Endothelial cell of umbilical vein (primary cell): ENCODE data around the gene PLBD2. TPM values are rescaled to one million over a fixed set of nuclear protein-coding genes. Genes with fewer than 3 reads are reported as not detected.

Experiments used
- BruUV-seq: library from RNA; stranded (reverse); fragments of 400-500 nt; replicated peaks from 2 replicates; lab custom pipeline; 2021; lab: Mats Ljungman, UMichigan
- CTCF ChIA-PET: fragments of 300-600, 350-600 bp; sonication (Branson Sonifier 250); formaldehyde crosslinking; loops from one replicate; lab custom pipeline; 2021; ENCODE audit warnings: antibody characterized with exemption, inconsistent platforms; lab: Charles Lee
- POLR2A ChIA-PET: fragments of 300-600, 350-600 bp; sonication (Branson Sonifier 250); formaldehyde crosslinking; loops from one replicate; lab custom pipeline; 2021; ENCODE audit warnings: antibody characterized with exemption, inconsistent platforms; lab: Charles Lee
- DNase-seq: peaks from one replicate; pipeline ENCODE4 v3.0.0-alpha.2; 2011; ENCODE audit warnings: low read depth, low spot score
- FAIRE-seq: peaks from 2 replicates; lab custom pipeline; 2011; peaks lifted over from hg19 to GRCh38; lab: Jason Lieb, UNC
- H2AFZ ChIP-seq: 2 replicates; pipeline ENCODE4 v1.6.0; 2012; ENCODE audit warnings: low read depth, low read length, control low read depth, inconsistent platforms
- H3K27ac ChIP-seq: 2 replicates; pipeline ENCODE4 v1.5.1; 2011; ENCODE audit warnings: low read depth, mild to moderate bottlenecking, control low read depth, low read length, moderate library complexity; ENCODE audit not compliant: insufficient read depth
- H3K27me3 ChIP-seq, 2 experiments: 2 replicates each; pipeline versions ENCODE4 v1.6.0 to v1.6.1; 2011; ENCODE audit warnings: low read length in 2 of 2, mixed read lengths in 1 of 2; ENCODE audit not compliant: control insufficient read depth in 2 of 2, insufficient read depth in 2 of 2
- H3K36me3 ChIP-seq, 2 experiments: 2 replicates in 1 of 2; 3 replicates in 1 of 2; pipeline ENCODE4 v1.5.1; 2011; ENCODE audit warnings: low read length in 2 of 2, mild to moderate bottlenecking in 1 of 2, moderate library complexity in 1 of 2; ENCODE audit not compliant: control insufficient read depth in 2 of 2, insufficient read depth in 2 of 2; ENCODE audit errors: extremely low read depth in 1 of 2
- H3K4me1 ChIP-seq: 3 replicates; pipeline ENCODE4 v1.5.1; 2011; ENCODE audit warnings: mild to moderate bottlenecking, low read length; ENCODE audit not compliant: control insufficient read depth, insufficient read depth; ENCODE audit errors: extremely low read depth
- H3K4me2 ChIP-seq: 2 replicates; pipeline ENCODE4 v1.6.1; 2011; ENCODE audit warnings: low read length, control low read depth, mixed read lengths; ENCODE audit not compliant: insufficient read depth
- H3K4me3 ChIP-seq, 3 experiments: fragments of 200-600 bp in 1 of 3; sonication (generic), shearing (Covaris generic) in 1 of 3; replicated peaks in 1 of 3; 2 replicates each; pipeline ENCODE4 v1.5.1; 2011 to 2016; ENCODE audit warnings: control low read depth in 3 of 3, low read length in 3 of 3, mild to moderate bottlenecking in 2 of 3, inconsistent platforms in 1 of 3, low read depth in 1 of 3, moderate library complexity in 1 of 3; ENCODE audit not compliant: insufficient read depth in 1 of 3
- H3K79me2 ChIP-seq: 2 replicates; pipeline ENCODE4 v1.6.0; 2012; ENCODE audit warnings: low read length, inconsistent platforms; ENCODE audit not compliant: control insufficient read depth, insufficient read depth
- H3K9ac ChIP-seq: replicated peaks from 2 replicates; pipeline ENCODE3; 2011; ENCODE audit warnings: low read length, control low read depth; ENCODE audit not compliant: insufficient read depth; ENCODE audit errors: extremely low read depth
- H3K9me1 ChIP-seq: replicated peaks from 3 replicates; pipeline ENCODE4 v1.6.0; 2011; ENCODE audit warnings: mild to moderate bottlenecking, low read length; ENCODE audit not compliant: control insufficient read depth, insufficient read depth; ENCODE audit errors: extremely low read depth
- H3K9me3 ChIP-seq: replicated peaks from 2 replicates; pipeline ENCODE4 v1.5.1; 2012; ENCODE audit warnings: low read length, inconsistent platforms; ENCODE audit not compliant: control insufficient read depth, insufficient read depth
- H4K20me1 ChIP-seq: replicated peaks from 2 replicates; pipeline ENCODE3; 2011; ENCODE audit warnings: mild to moderate bottlenecking, low read length; ENCODE audit not compliant: control insufficient read depth, insufficient read depth; ENCODE audit errors: extremely low read depth
- EZH2 ChIP-seq: IDR thresholded peaks from 2 replicates; pipeline ENCODE4 v1.6.1; 2012; ENCODE audit warnings: borderline replicate concordance, low read depth, mild to moderate bottlenecking, moderate library complexity, low read length, inconsistent platforms; ENCODE audit not compliant: severe bottlenecking
- FOS ChIP-seq: IDR thresholded peaks from 2 replicates; pipeline ENCODE4 v1.6.1; 2011; ENCODE audit warnings: mild to moderate bottlenecking, low read length, moderate library complexity, borderline replicate concordance; ENCODE audit not compliant: insufficient read depth
- GATA2 ChIP-seq: IDR thresholded peaks from 2 replicates; pipeline ENCODE4 v1.7.0; 2011; ENCODE audit warnings: low read depth, mild to moderate bottlenecking, moderate library complexity, mixed read lengths, low read length; ENCODE audit not compliant: insufficient read length, insufficient read depth
- JUN ChIP-seq: IDR thresholded peaks from 2 replicates; pipeline ENCODE4 v1.6.1; 2011; ENCODE audit warnings: borderline replicate concordance, low read depth; ENCODE audit not compliant: insufficient read length, insufficient read depth
- MYC ChIP-seq: IDR thresholded peaks from one replicate; pipeline ENCODE4 v1.6.1; 2011; ENCODE audit warnings: mild to moderate bottlenecking, low read depth, low read length
- POLR2A ChIP-seq: IDR thresholded peaks from 2 replicates; pipeline ENCODE4 v1.6.1; 2012; ENCODE audit warnings: low read depth, mild to moderate bottlenecking, control low read depth, low read length
- POLR2AphosphoS5 ChIP-seq: IDR thresholded peaks from 2 replicates; pipeline ENCODE4 v1.6.1; 2012; ENCODE audit warnings: low read depth, mild to moderate bottlenecking, control low read depth, low read length, moderate library complexity; ENCODE audit not compliant: insufficient read depth
- dilution Hi-C: fragments of 300-500 bp; cut with MboI; formaldehyde crosslinking; loops from one replicate; pipeline ENCODE4 v1.15.0; 2019; ENCODE audit warnings: low sequenced_read_pairs; ENCODE audit not compliant: extremely low pct_ligation_motif_present
- intact Hi-C: fragments of 100-400 bp; cut with micrococcal nuclease; formaldehyde crosslinking; loops from one replicate; pipeline ENCODE4 v1.10.0; 2022
- polyA plus RNA-seq, 4 experiments: library from polyadenylated mRNA; depleted of rRNA in 3 of 4; stranded (reverse) in 3 of 4; unstranded in 1 of 4; fragments of >200 nt; gene quantifications; 2 replicates each; pipeline versions ENCODE4 v1.2.1 to v1.2.3, GENCODE V29; 2011 to 2012; ENCODE audit warnings: missing spikeins in 1 of 4
- total RNA-seq: library from RNA; stranded (reverse); gene quantifications from 2 replicates; pipeline ENCODE4 v1.2.3, GENCODE V29; 2021
- TF ChIP-seq, protein P1 (sequence below), 2 donors: IDR thresholded peaks; 1 replicate in 1 of 2; 2 replicates in 1 of 2; pipeline ENCODE4 v1.5.1; 2011; ENCODE audit warnings: low read length in 2 of 2, mild to moderate bottlenecking in 2 of 2, moderate library complexity in 2 of 2, control low read depth in 1 of 2, inconsistent platforms in 1 of 2, low read depth in 1 of 2; ENCODE audit not compliant: insufficient read depth in 1 of 2; ENCODE audit errors: extremely low read depth in 1 of 2
- TF ChIP-seq, protein P2 (sequence below): IDR thresholded peaks from 2 replicates; pipeline ENCODE4 v1.6.1; 2011; ENCODE audit not compliant: insufficient read depth, insufficient read length

PLBD2 gene
- total and polyA plus RNA-seq, 2 donors (not counting 3 experiments of a cell fraction or from before 2014, with no cell fraction given): 24.4 to 46.8 TPM

DNA sequence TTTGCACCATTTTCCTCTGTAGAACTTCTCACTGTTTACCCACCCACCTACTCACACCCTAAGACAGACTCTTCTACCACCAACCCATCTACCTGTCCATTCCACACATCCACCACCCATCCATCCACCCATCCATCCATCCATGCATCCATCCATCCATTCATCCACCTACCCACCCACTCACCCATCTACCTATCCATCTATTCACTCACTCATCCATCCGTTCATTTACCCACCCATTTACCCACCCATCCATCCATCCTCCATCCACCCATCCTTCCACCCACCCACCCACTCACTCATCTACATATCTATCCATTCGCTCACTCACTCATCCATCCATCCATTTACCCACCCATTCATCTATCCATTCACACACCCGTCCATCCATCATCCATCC is 15.1 kb downstream of the PLBD2 start:
- BruUV-seq: no TSS peak
- no peak overlapping the region for H2AFZ ChIP-seq
- no peaks in the 10 kb centered on the region for H3K9me3 ChIP-seq
- H3K9ac ChIP-seq: no peak overlapping the region
- no peak overlapping the region for H3K4me3 ChIP-seq
- peaks cover 0 to 19% of the 10 kb centered on the region in 2 experiments for H3K36me3 ChIP-seq
- H3K9me1 ChIP-seq: no peaks in the 10 kb centered on the region
- dilution Hi-C loops: no loop called here
- CTCF ChIA-PET: no interaction called here
- H3K79me2 ChIP-seq: no peaks in the 10 kb centered on the region
- TF ChIP-seq, protein P1, sequence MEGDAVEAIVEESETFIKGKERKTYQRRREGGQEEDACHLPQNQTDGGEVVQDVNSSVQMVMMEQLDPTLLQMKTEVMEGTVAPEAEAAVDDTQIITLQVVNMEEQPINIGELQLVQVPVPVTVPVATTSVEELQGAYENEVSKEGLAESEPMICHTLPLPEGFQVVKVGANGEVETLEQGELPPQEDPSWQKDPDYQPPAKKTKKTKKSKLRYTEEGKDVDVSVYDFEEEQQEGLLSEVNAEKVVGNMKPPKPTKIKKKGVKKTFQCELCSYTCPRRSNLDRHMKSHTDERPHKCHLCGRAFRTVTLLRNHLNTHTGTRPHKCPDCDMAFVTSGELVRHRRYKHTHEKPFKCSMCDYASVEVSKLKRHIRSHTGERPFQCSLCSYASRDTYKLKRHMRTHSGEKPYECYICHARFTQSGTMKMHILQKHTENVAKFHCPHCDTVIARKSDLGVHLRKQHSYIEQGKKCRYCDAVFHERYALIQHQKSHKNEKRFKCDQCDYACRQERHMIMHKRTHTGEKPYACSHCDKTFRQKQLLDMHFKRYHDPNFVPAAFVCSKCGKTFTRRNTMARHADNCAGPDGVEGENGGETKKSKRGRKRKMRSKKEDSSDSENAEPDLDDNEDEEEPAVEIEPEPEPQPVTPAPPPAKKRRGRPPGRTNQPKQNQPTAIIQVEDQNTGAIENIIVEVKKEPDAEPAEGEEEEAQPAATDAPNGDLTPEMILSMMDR (IDR thresholded peaks at IDR 0.05; ENCODE audit: extremely low read depth in 1 of 2, insufficient read depth in 1 of 2, low read depth in 1 of 2, low read length in 2 of 2): no peak
- no peak for TF ChIP-seq FOS
- no peak for TF ChIP-seq MYC
- TF ChIP-seq JUN: no peak
- TF ChIP-seq EZH2: no peak
- no peak for TF ChIP-seq POLR2AphosphoS5
- no peak for TF ChIP-seq POLR2A
- TF ChIP-seq, protein P2, sequence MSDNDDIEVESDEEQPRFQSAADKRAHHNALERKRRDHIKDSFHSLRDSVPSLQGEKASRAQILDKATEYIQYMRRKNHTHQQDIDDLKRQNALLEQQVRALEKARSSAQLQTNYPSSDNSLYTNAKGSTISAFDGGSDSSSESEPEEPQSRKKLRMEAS: no peak
- no peak for TF ChIP-seq GATA2
- DNase-seq: no peak
- intact Hi-C loops: no loop called here
- FAIRE-seq: no peak
- no peaks in the 10 kb centered on the region for H3K27me3 ChIP-seq
- no peak overlapping the region for H3K27ac ChIP-seq
- H3K4me2 ChIP-seq: no peak overlapping the region
- no peaks in the 10 kb centered on the region for H3K4me1 ChIP-seq
- POLR2A ChIA-PET: no interaction called here
- H4K20me1 ChIP-seq: no peaks in the 10 kb centered on the region
